Osteoblast (primary cell): ENCODE results near the gene NANOG. TPM values are rescaled to one million over a fixed set of nuclear protein-coding genes. Genes with fewer than 3 reads are reported as not detected.
"Not testable (repeated sequence)": the region's sequence is repeated elsewhere in the genome, so short reads cannot be mapped to it uniquely, and the experiment has no call there.

Source experiments
- DNase-seq: peaks from one replicate; pipeline ENCODE4 v3.0.0; 2011; ENCODE audit warnings: low spot score, mixed read lengths; ENCODE audit not compliant: insufficient read length; ENCODE audit errors: missing footprints
- H2AFZ ChIP-seq: 2 replicates; pipeline ENCODE4 v1.6.0; 2011; ENCODE audit warnings: mild to moderate bottlenecking, low read length
- H3K27ac ChIP-seq: 2 replicates; pipeline ENCODE4 v1.5.1; 2011; ENCODE audit warnings: mild to moderate bottlenecking, low read depth, low read length, moderate library complexity
- H3K27me3 ChIP-seq: 2 replicates; pipeline ENCODE4 v1.6.0; 2012; ENCODE audit warnings: mild to moderate bottlenecking, control low read depth, inconsistent platforms, low read length, moderate library complexity; ENCODE audit not compliant: insufficient read depth
- H3K36me3 ChIP-seq: 2 replicates; pipeline ENCODE4 v1.5.1; 2011; ENCODE audit warnings: mild to moderate bottlenecking, low read length, control low read depth, moderate library complexity; ENCODE audit not compliant: insufficient read depth
- H3K4me1 ChIP-seq: 2 replicates; pipeline ENCODE4 v1.5.1; 2011; ENCODE audit warnings: mild to moderate bottlenecking, low read length, control low read depth, moderate library complexity; ENCODE audit not compliant: insufficient read depth
- H3K4me2 ChIP-seq: 2 replicates; pipeline ENCODE4 v1.6.0; 2011; ENCODE audit warnings: mild to moderate bottlenecking, low read length; ENCODE audit not compliant: insufficient read depth
- H3K4me3 ChIP-seq: fragments of 200-600 bp; sonication (generic); 3 replicates; pipeline ENCODE4 v1.5.1; 2012; ENCODE audit warnings: mild to moderate bottlenecking, low read length, inconsistent platforms; ENCODE audit not compliant: insufficient read depth
- H3K79me2 ChIP-seq: 2 replicates; pipeline ENCODE4 v1.6.0; 2012; ENCODE audit warnings: mild to moderate bottlenecking, low read length, control low read depth, inconsistent platforms; ENCODE audit not compliant: insufficient read depth
- H3K9me3 ChIP-seq: 2 replicates; pipeline ENCODE4 v1.5.1; 2011; ENCODE audit warnings: low read depth, low read length, control low read depth
- H4K20me1 ChIP-seq: 2 replicates; pipeline ENCODE4 v1.6.0; 2012; ENCODE audit warnings: mild to moderate bottlenecking, low read length, control low read depth; ENCODE audit not compliant: insufficient read depth
- total RNA-seq: library from RNA; depleted of rRNA; stranded (reverse); fragments of >200 nt; gene quantifications from 2 replicates; pipeline ENCODE4 v1.2.3, GENCODE V29; 2012
- TF ChIP-seq, protein P1 (sequence below): IDR thresholded peaks from 2 replicates; pipeline ENCODE4 v1.5.1; 2011; ENCODE audit warnings: mild to moderate bottlenecking, low read depth, low read length, moderate library complexity; ENCODE audit errors: extremely low read depth

The NANOG gene
- total RNA-seq, 1 donor: not detected

GRCh38 chr12:7750350-7750749 lies 38.9 kb upstream of the NANOG start:
- Histone ChIP-seq H3K4me3 (no peak overlapping the region), H4K20me1 (no peaks in the 10 kb centered on the region), H3K36me3 (no peaks in the 10 kb centered on the region), H3K27me3 (no peaks in the 10 kb centered on the region), H3K4me2 (no peak overlapping the region), H3K4me1 (no peaks in the 10 kb centered on the region), H3K79me2 (no peaks in the 10 kb centered on the region), H2AFZ (no peak overlapping the region), H3K9me3 (no peaks in the 10 kb centered on the region), H3K27ac (no peak overlapping the region)
- DNase-seq: no peak
- TF ChIP-seq, protein P1, sequence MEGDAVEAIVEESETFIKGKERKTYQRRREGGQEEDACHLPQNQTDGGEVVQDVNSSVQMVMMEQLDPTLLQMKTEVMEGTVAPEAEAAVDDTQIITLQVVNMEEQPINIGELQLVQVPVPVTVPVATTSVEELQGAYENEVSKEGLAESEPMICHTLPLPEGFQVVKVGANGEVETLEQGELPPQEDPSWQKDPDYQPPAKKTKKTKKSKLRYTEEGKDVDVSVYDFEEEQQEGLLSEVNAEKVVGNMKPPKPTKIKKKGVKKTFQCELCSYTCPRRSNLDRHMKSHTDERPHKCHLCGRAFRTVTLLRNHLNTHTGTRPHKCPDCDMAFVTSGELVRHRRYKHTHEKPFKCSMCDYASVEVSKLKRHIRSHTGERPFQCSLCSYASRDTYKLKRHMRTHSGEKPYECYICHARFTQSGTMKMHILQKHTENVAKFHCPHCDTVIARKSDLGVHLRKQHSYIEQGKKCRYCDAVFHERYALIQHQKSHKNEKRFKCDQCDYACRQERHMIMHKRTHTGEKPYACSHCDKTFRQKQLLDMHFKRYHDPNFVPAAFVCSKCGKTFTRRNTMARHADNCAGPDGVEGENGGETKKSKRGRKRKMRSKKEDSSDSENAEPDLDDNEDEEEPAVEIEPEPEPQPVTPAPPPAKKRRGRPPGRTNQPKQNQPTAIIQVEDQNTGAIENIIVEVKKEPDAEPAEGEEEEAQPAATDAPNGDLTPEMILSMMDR: no peak

- H3K4me3 ChIP-seq: no peak overlapping the region
- DNase-seq: no peak
- no peaks in the 10 kb centered on the region for H3K36me3 ChIP-seq
- H4K20me1 ChIP-seq: no peaks in the 10 kb centered on the region
- no peak overlapping the region for H2AFZ ChIP-seq
- no peak overlapping the region for H3K4me2 ChIP-seq
- H3K79me2 ChIP-seq: no peaks in the 10 kb centered on the region
- no peaks in the 10 kb centered on the region for H3K9me3 ChIP-seq
- no peak overlapping the region for H3K27ac ChIP-seq
- TF ChIP-seq, protein P1: no peak
- no peaks in the 10 kb centered on the region for H3K27me3 ChIP-seq
- no peaks in the 10 kb centered on the region for H3K4me1 ChIP-seq
Measured at GRCh38 chr12:7751394-7751793, 37.8 kb upstream of the NANOG start.

DNA sequence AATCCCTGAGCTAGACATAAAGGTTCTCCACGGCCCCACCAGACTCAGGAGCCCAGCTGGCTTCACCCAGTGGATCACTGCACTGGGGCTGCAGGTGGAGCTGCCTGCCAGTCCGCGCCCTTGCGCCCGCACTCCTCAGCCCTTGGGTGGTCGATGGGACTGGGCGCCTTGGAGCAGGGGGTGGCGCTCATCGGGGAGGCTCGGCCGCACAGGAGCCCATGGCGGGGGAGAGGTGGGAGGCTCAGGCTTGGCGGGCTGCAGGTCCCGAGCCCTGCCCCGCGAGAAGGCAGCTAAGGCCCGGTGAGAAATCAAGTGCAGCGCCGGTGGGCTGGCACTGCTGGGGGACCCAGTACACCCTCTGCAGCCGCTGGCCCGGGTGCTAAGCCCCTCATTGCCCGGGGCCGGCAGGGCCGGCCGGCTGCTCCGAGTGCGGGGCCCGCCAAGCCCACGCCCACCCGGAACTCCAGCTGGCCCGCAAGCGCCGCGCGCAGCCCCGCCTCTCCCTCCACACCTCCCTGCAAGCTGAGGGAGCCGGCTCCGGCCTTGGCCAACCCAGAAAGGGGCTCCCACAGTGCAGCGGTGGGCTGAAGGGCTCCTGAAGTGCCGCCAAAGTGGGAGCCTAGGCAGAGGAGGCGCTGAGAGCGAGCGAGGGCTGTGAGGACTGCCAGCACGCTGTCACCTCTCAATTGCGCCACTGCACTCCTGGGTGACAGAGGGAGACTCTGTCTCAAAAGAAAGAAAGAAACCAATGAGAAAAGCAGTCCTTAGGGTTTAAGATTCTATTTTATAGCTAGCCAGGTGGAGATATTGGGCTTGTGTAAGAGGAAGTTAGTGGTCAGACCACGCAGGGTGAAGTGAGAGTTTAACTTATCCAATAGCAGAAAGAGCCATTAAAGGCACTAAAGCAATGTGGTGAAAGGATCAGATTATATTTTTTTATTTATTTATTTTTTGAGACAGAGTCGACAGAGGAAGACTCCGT lies 37.0 kb upstream of the NANOG start:
- H4K20me1 ChIP-seq, H3K36me3 ChIP-seq, DNase-seq, H3K4me2 ChIP-seq, H3K4me1 ChIP-seq, H3K27ac ChIP-seq, H3K4me3 ChIP-seq, H2AFZ ChIP-seq, H3K9me3 ChIP-seq, H3K27me3 ChIP-seq, H3K79me2 ChIP-seq: not testable (repeated sequence)

DNA sequence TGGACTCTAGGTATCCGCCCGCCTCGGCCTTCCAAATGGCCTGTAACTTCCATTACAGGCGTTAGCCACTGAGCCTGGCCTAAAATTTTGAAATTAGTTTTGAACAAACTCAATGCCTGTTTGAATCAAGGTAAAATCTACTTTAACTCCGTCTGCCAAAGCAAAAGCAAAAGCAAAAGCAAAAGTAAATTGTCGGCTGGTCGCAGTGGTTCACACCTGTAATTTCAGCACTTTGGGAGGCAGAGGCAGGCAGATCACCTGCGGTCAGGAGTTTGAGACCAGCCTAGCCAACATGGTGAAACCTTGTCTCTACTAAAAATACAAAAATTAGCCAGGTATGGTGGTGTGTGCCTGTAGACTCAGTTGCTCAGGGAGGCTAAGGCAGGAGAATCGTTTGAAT lies 33.5 kb upstream of the NANOG start:
- DNase-seq, H3K9me3 ChIP-seq, H3K4me2 ChIP-seq, H3K79me2 ChIP-seq, H3K36me3 ChIP-seq, H2AFZ ChIP-seq, H4K20me1 ChIP-seq, H3K27me3 ChIP-seq, H3K4me1 ChIP-seq, H3K4me3 ChIP-seq, H3K27ac ChIP-seq: not testable (repeated sequence)

GRCh38 chr12:7756993-7757392 lies 32.2 kb upstream of the NANOG start:
- no peak overlapping the region for H3K4me3 ChIP-seq
- no peaks in the 10 kb centered on the region for H3K9me3 ChIP-seq
- no peak overlapping the region for H3K27ac ChIP-seq
- H3K79me2 ChIP-seq: no peaks in the 10 kb centered on the region
- no peaks in the 10 kb centered on the region for H3K4me1 ChIP-seq
- no peak overlapping the region for H2AFZ ChIP-seq
- H3K4me2 ChIP-seq: no peak overlapping the region
- no peaks in the 10 kb centered on the region for H4K20me1 ChIP-seq
- DNase-seq: no peak
- TF ChIP-seq, protein P1: no peak
- H3K27me3 ChIP-seq: no peaks in the 10 kb centered on the region
- H3K36me3 ChIP-seq: no peaks in the 10 kb centered on the region
